GM18517 (cell line): ENCODE measurements around the gene SHH.

Source experiments
- ATAC-seq: cut with Tn5 transposase; IDR thresholded peaks from one replicate; pipeline ENCODE4 v1.9.1; 2021; ENCODE audit warnings: mild to moderate bottlenecking, moderate library complexity; ENCODE audit not compliant: unreplicated experiment

SHH gene

DNA sequence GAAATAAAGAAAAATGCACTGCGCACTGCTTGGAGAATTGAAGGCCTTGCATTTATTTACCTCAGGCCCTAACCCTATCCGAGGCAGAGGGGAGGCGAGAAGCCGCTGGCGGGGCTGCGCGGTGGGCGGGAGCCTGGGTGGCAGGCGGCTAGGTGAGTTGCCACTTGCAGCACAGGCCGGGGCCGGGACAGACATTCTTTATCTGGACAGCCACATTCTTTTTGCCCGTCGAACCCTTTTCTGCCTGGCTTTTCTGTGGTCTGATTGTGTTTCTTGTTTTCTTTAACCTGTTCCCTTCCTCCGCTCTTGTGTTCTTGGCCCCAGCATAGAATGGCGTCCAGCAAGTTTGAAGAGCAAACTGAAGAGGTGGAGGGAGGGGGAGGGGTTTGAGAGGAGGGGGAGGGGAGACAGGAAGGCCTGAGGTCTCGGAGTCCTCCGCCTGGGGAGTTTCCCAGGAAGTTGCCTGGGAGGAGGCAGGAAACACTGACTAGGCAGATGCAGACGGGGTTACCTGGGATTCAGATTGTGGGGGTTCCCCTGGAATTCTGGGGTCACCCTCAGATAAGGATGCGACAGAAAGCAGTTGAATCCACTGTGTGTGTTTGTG, 5.1 kb downstream of the SHH start:
- no peak for ATAC-seq

DNA sequence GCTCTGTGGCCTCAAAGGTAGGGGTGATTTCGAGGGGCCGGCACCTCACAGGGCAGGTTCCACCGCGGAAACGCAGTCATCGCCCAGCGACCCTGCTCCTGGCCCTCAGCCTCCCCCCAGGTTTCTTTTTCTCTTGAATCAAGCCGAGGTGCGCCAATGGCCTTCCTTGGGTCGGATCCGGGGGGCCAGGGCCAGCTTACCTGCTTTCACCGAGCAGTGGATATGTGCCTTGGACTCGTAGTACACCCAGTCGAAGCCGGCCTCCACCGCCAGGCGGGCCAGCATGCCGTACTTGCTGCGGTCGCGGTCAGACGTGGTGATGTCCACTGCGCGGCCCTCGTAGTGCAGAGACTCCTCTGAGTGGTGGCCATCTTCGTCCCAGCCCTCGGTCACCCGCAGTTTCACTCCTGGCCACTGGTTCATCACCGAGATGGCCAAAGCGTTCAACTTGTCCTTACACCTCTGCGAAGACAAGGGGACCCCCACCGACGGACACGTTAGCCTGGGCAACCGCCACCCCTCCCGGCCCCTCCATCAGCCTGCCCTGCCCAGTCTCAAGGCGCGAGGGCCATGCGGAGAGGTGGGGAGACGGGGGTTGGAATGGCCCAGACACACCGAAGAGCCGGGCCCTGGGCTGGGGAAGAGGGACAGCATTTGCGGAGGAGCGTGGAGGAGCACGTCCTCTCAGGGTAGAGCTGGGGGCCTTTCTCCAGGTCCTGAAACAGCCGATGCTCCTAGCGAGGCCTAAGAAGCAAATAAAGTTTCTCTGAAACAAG, 6.0 kb downstream of the SHH start:
- ATAC-seq = no peak

DNA sequence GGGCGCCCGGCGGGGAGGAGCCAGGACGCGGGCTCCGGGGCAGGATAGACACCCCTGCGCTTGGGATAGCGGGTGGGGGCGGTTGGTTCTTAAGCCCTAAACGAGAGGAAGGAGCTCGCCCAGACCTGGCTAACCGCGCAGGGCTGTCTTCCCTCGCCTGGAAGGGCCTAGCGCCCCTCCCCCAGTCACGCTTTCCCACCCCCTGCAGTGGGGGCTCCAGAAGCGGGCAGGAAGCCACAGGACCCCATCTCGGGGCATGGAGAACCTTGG, 6.5 kb downstream of the SHH start:
- no peak for ATAC-seq

DNA sequence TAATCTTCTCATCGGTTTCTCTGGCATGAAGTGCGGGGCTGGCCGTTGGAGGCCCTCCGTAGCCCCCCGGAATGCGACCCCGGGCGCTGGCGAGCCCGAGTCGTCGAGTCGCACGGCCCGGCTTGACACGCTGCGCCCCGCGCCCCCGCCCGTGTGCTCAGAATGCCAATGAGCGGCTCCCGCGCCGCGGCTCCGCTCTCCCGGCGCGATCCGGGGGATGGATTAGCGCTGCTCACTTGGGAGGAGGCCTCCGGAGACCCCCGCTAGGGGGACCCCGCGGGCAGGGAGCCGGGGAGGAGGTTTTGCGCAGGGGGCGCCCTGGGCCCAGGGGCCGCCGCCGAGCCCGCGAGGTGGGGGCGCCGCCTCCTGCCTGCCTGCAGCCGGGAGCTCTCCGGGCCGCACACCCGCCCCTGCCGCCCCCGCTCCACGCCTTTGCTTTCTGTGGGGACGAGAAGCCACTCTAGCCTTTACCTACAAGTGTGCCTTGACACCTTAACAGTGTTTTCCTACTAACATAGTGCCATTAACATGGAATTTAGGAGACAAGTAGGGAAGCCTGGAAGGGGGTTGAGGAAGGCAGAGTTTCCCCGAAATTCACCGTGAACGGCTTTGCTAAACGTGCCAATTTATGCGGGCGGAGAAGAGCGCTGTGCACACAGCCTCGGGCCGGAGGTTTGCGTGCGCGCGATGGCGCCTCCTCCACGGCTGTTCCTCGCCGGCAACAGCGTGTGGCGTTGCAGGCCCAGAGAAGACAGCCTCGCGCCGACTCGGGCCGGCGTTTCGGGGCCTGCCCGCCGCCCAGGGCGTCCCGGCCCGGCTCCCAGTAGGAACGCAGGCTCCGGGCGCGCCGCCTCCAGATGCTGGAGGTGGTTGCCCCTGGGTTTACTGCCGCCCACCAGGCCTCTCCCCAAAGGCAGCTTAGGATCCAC, 7.1 kb downstream of the SHH start:
- peak; percentile 47 for ATAC-seq

DNA sequence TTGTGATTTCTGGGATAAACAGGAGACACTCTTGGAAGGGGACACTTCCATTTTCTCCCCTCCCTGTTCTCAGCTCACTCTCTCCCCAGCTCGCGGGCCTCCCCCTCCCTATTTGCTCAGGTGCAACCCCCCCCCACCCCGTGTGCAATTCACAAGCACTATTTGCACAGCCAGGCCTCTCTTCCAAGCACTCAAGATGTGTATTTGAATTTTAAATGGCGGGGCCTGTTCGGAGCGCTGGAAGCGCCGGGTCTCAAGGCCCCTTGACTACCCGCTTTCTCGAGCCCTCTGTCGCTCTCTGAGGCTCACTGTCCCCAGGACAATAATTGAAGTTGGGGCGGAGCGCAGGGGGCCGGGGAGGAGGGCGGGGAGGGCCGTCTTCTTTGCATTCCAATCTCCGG, 7.8 kb downstream of the SHH start:
- ATAC-seq = no peak

DNA sequence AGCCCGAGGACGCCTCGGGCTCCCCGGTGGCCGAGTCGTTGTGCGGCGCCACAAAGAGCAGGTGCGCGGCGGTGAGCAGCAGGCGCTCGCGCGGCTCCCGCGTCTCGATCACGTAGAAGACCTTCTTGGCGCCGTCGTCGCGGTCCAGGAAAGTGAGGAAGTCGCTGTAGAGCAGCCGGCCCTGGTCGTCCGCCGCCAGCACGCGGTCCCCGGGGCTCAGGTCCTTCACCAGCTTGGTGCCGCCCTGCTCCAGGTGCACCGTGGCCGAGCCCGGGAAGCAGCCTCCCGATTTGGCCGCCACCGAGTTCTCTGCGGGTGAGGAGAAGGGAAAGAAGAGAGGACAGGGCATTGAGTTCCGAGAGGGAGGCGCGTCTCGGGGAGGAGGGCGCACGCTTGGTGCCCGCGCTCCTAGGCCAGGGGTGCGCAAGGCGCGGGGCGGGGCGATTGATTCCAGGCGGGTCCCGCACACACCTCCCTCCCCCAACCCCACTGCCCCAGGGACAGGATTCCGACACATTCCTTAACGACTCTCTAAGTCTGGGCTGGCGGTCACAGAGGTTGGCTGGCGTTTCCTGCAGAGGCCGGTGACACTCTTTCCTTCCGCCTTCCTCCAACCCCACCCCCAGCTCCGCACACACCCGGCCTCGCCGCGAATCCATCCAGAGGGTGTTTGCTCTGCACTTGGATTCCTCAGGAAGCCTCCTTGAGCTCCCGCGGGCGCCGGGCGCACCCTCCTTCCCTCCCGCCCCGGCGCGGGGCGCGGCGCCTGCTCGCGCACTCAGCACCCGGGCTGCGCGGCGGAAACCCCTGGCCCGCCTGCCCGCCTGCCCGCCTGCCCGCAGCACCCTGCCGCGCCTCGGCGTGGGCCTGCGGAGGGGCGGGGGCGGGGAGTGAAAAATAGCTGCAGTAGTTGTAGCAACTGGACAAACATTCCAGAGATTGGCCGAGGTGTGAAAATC, 8.6 kb downstream of the SHH start:
- ATAC-seq = no peak

DNA sequence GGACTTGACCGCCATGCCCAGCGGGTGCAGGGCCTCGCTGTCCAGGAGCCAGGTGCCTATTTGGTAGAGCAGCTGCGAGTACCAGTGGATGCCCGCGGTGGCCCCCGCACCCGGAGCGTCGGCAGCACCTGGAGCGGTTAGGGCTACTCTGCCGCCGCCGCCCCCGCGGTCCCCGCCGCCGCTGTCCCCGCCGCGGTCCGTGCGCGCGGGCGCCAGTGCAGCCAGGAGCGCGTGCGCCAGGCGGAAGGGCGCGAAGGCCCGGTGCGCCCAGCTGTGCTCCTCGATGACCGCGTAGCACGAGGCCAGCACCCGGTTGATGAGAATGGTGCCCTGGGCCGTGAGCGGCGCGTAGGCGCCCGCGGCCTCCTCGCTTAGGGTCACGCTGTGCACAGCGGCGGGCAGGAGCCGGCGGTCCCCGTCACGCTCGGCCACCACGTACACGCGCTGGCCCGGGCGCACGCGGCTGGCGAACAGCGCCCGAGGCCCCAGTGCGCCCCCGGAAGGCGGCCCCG, 9.3 kb downstream of the SHH start:
- ATAC-seq = no peak

DNA sequence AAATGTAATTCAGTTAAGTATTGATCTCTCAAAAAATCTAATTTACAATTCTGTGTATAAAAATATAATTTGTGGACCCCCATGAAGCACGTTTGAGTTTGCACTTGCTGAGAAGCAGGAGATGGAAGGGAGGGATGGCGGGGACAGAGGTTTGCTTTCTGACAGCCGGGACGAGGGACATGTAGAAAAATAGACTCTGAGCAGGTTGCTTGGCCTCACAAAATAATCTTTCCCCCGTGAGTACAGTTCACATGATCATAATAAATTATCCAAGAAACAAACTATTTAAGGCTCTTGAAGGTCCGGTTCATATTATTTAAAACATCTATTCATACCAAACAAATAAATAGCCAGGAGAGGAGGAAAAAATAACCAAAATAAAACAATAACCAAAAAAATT, 10.0 kb downstream of the SHH start:
- no peak for ATAC-seq

DNA sequence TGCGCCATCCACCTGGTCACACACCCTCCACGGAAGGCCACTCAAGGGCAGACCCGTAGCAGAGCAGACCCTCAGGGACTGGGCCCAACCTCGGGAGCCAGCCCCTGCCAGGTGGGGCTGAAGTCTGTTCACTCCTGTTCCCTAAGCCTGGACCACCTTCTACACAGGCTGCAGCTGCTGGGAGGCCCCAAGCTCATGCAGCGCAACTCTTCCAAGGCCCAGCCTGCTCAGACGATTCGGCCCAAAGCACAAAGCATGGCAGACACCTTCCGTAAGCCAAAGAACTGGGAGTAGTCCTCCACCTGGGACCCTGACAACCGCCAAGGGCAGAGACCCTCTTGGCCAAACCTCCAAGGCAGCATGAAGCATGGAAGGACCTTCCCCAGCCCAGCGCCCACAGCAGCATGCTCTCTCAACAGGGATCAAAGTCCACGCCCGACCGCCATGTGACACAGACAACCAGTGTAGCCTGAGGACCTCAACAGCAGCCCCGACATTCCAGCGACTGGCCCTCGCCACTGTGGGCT, 11.5 kb downstream of the SHH start:
- ATAC-seq = no peak

DNA sequence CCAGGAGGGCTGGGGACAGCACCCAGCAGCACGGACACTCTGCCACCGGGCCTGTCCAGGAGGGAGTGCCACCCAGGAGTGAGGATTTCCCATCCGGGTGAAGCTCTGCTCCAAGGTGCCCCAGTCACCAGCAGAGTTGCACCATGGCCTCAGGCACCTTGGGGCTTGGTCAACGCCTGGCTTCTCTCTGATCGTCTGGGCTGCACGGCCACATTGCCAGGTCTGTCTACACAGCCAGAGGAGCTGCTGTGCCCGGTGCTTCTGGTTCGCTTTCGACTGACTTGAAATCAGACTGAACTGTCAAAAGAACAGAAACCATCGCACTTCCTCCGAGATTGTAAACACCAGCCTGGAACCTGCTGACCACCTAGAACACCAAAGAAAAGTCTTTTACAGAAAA, 12.0 kb downstream of the SHH start:
- ATAC-seq = no peak

DNA sequence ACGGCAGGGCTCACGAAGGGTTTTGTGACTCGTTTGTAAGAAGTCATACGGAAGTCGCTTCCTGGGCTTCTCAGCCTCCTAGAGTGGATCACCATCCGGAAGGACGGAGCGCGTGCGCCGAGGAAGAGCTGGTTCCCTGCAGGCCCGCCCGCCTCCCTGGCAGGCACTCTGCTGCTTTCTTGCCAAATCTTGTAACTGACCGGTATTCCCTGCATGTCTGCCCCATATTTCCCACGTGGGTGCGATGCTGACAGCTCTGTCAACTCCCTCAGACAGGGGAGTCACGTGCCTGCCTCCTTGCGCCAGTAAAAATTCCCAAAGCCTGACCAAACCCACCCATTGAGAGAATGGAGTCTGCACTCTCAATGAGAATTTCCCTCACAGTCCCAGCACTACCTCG, 12.7 kb downstream of the SHH start:
- ATAC-seq = no peak

DNA sequence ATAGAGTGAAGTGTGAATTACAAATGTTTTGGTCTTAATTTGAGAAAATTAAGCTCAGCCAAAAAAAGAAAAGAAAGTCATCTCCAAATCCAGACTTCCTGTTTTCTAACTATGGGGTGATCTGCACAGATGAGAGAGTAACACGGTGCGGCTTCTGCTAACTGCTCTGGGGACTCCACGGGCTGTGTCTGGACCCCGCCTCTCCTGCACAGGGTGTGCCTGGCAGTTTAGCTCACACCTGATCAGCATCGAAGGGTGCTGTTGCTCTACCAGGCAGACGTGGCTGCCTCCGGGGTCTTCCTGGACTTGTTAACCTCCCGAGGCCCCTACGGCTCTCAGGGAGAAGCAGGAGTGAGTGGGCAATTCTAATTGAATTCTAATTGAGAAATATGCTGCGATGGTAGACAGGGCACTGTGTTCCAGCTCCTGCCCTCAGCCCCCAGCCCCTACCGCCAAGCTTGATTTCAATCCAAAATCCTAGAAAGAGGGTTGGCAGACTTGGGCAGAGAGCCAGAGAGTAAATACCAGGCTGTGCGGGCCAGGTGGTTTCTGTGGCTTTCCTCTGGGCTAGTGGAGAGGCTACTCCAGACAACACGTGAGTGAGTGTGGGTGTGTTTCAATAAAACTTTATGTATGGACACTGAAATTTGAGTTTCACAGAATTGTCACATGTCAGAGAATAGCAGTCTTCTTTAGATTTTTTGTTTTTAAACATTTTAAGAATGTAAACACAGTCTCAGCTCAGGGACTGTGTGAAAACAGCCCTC, 13.4 kb downstream of the SHH start:
- ATAC-seq = no peak

DNA sequence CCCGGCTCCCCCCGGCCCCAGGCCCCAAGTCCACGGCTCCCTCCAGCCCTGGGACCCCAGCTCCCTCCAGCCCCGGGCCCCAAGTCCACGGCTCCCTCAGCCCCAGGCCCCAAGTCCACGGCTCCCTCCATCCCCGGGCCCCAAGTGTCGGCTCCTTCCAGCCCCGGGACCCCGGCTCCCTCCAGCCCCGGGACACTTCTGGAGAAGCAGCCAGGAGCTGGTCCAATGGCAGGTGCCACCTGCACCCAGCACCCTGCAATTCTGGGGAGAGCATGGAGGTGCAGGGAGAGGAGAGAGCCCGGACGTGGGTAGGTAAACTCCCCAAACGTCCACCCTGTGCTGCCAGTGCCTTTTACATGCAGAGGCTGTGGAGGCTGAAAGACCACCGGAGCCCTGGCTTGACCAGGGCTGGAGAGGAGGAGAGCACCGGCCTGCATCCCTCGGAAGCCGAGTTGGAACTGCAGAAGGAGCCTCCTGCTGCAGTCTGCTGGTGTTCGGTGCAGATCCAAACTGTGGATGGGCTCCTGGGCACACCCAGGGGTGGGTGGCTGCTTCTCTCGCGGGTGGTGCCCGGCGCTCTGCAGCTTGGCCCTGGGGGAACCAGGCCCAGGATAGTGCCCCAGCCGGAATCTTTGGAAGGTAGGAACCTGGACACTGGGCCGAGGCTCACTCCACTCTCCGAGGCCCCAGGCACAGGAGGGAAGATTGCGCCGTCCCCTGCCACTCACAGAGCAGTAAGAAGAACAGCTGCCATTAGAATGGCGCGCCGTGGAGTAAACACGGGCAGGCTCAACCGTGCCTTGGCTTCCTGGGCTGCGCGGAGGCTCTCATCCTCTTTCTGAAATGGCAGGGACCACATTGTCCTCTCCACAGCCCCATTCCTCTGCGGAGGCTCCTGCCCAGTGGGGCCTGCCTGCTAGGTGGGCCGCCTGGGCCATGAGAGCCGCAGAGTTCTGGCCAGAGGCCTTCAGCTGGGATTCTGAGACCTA, 14.7 kb downstream of the SHH start:
- ATAC-seq = no peak

DNA sequence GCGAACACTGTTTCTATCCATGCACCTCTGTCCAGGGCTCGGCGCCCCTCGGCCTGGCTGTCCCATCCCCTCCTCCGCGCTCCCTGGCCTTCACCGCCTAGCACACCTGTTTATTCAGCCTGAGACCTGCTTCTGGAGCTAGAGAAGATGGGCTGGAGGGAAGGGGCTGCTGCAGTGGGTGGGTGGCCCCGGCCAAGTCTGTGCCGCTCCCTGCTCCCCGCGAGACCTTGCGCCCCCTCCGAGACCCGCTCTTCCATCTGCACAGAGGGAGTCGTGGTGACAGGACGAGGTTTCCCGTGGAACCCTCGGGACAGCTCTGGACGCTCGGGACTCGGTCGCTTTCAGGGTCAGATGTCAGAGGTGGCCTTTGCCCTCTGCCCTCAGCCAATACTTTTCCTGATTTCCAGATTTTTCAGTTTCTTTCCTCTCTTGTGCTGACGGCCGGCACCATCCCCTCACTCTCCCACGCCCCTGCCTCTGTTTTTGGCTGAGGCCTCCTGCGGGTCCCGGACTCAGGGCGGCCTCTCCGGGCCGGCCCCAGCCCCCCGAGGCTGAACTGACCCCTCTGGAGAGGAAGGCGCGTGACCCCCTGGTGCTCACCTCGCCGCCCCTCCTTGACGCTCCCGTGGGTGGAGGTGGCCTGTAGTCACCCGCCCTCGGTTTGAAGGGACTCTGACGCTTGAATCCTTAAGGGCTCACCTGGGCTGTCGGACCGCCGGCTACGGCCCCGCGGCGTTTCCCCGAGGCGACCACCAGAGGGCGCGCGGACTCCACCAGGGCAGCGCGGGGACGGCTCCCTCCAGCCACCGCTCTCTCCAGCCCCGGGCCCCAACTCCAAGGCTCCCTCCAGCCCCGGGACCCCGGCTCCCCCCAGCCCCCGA, 15.6 kb downstream of the SHH start:
- no peak for ATAC-seq

DNA sequence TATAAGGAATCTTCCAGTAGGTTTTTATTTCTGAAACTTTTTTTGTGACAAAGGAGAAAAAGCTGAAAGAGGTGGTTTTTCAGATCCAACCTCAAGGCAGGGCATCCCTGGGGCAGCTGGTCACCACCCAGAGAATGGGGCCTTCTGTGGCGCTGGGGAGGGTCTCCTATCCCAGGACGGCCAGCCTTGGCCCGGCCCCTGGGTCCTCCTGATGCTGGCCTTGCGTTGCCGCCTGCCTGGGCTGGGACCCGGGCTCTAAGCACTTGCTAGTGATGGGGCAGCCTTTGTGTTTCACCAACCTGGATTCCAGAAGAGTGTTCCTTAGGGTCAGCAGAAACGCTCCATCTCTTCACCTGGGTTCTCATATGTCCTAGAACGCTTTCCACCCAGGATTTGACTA, 16.3 kb downstream of the SHH start:
- no peak for ATAC-seq

DNA sequence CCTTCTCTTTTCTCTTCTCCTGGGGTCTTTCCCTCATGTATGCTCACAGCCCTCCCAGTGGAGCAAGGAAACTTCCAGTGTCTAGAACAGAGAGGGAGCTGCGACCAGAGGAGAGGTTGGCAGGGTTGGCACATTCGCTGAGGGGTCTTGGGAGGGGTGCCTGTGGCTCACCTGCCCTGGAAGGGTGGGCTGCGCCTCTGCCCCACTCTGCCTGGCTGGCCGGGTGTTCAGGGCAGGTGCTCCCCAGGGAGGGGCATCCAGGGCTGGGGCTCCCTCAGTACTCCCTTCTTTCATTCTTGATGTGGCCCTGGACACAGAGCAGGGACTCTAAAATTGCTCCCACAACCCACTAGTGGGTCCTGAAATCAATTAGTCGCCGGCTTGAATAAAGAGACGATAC, 16.9 kb downstream of the SHH start:
- ATAC-seq = no peak

DNA sequence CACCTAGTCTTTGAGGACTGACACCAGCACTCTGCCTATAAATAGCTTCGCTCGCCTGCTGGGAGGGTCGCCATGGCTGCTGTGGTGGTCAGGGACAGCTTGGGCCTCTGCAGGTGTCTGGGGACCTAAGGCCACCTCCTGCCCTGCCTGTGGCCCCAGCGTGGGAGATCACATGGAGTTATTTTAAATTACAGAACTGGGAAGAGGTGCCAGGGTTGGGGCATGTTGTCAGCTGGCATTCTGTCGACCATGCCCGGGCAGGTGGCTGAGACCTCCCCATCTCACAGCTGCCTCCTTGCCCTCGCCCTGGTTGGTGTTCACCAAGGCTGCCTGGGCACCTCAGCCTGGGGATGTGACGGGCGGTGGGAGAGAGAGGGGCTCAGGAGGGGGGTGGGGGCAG, 18.1 kb downstream of the SHH start:
- no peak for ATAC-seq

DNA sequence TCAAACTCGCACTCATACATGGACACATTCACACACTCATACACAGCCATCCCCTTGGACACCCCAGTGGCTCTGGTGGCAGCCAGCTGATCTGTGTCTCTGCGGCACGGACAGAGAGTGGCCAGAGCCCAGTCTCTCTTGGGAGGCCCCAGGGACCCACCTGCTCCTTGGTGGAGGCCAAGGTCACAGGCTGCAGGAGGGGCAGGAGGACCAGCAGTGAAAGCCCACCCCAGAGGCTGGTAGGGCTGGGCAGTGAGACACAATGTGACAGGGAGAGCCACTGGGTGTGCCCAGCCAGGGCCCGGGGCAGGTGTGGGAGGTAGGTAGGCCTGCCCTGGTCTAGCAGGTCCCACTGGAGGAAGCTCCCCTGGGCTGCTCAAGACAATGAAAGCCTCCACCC, 18.5 kb downstream of the SHH start:
- ATAC-seq = no peak
